ENCODE measurements around the gene KIF26B. TPM values are rescaled to one million over a fixed set of nuclear protein-coding genes. Genes with fewer than 3 reads are reported as not detected.

The KIF26B gene
- total and polyA plus RNA-seq, 8 donors: 0.15 to 3.2 (median 0.89) TPM; not detected in 1

DNA sequence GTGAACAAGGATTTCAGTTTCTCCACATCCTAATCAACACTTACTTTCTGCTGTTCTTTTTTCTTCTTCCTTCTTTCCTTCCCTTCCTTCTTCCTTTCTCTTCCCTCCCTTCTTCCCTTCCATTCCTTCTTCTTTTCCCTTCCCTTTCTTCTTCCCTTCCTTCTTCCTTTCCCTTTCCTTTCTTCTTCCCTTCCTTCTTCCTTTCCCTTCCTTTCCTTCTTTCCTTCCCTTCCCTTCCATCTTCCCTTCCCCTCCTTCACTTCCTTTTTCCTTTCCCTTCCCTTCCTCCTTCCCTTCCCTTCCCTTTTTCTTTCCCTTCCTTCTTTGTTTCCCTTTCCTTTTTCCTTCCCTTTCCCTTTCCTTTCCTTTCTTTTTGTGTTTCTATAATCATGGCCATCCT lies 115.3 kb downstream of the KIF26B start:
- intact Hi-C loops (cut with DNase I; ENCODE audit: low total_unique reads): no loop called here
- Histone ChIP-seq H3K36me3 (no peaks in the 10 kb centered on the region), H3K4me1 (no peaks in the 10 kb centered on the region), H3K9me3 (peaks cover 0 to 8% (median 2%) of the 10 kb centered on the region in 4 donors), H3K27me3 (no peaks in the 10 kb centered on the region), H3K27ac (no peak overlapping the region), H3K4me3 (no peak overlapping the region)
- TF ChIP-seq POLR2AphosphoS5 (IDR thresholded peaks at IDR 0.05) (no peak), EP300 (IDR thresholded peaks at IDR 0.05) (no peak), POLR2A (IDR thresholded peaks at IDR 0.05) (no peak)
- TF ChIP-seq, protein P1, sequence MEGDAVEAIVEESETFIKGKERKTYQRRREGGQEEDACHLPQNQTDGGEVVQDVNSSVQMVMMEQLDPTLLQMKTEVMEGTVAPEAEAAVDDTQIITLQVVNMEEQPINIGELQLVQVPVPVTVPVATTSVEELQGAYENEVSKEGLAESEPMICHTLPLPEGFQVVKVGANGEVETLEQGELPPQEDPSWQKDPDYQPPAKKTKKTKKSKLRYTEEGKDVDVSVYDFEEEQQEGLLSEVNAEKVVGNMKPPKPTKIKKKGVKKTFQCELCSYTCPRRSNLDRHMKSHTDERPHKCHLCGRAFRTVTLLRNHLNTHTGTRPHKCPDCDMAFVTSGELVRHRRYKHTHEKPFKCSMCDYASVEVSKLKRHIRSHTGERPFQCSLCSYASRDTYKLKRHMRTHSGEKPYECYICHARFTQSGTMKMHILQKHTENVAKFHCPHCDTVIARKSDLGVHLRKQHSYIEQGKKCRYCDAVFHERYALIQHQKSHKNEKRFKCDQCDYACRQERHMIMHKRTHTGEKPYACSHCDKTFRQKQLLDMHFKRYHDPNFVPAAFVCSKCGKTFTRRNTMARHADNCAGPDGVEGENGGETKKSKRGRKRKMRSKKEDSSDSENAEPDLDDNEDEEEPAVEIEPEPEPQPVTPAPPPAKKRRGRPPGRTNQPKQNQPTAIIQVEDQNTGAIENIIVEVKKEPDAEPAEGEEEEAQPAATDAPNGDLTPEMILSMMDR (IDR thresholded peaks at IDR 0.05): no peak
- DNase-seq: no peak

DNA sequence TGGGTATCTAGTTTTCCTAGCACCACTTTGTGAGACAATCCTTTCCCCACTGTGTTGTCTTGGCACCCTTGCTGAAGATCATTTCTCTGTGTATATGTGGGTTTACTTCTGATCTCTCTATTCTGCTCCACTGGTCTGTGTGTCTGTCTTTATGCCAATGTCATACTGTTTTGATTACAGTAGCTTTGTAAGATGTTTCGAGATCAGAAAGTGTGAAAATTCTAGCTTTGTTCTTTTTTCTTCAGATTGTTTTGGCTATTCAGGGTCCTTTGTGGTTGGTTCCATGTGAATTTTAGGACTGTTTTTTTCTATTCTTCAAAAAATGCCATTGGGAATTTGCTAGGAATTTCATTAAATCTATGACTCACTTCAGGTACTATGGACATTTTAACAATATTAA lies 116.2 kb downstream of the KIF26B start:
- DNase-seq: no peak
- no peak overlapping the region for H3K4me3 ChIP-seq
- H3K4me1 ChIP-seq: no peaks in the 10 kb centered on the region
- H3K27me3 ChIP-seq: no peaks in the 10 kb centered on the region
- no peak overlapping the region for H3K27ac ChIP-seq
- TF ChIP-seq, protein P1 (IDR thresholded peaks at IDR 0.05): no peak
- TF ChIP-seq POLR2A (IDR thresholded peaks at IDR 0.05) (no peak), POLR2AphosphoS5 (IDR thresholded peaks at IDR 0.05) (no peak), EP300 (IDR thresholded peaks at IDR 0.05) (no peak)
- WGBS, 5 donors: 93 to 100% (median 97%) methylated on average over 1 of the region's 1 CpG
- no peaks in the 10 kb centered on the region for H3K36me3 ChIP-seq
- peaks cover 0 to 8% (median 2%) of the 10 kb centered on the region in 4 donors for H3K9me3 ChIP-seq
- intact Hi-C loops (cut with DNase I; ENCODE audit: low total_unique reads): no loop called here

DNA sequence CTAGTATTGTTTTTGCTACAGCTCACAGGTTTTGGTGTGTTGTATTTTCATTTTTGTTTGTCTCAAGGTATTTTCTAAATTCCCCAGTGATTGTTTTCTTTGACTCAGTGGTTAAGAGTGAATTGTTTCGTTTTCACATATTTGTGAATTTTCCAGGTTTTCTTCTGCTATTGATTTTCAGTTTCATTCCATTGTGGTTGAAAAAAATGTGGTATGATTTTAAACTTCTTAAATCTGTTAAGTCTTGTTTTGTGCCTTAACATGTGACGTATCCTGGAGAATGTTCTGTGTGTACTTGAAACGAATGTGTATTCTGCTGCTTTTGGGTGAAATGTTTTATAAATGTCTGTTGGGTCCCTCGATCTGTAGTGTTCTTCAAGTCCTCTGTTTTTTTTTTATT lies 117.9 kb downstream of the KIF26B start:
- no peaks in the 10 kb centered on the region for H3K4me1 ChIP-seq
- DNase-seq: no peak
- no peaks in the 10 kb centered on the region for H3K27me3 ChIP-seq
- 75 to 88% (median 87%) methylated on average over 4 of the region's 4 CpGs for WGBS, 5 donors
- H3K9me3 ChIP-seq: peaks cover 0 to 8% (median 2%) of the 10 kb centered on the region in 4 donors
- no peak for TF ChIP-seq EP300 (IDR thresholded peaks at IDR 0.05)
- TF ChIP-seq, protein P1 (IDR thresholded peaks at IDR 0.05): no peak
- no peak for TF ChIP-seq POLR2AphosphoS5 (IDR thresholded peaks at IDR 0.05)
- no peak for TF ChIP-seq POLR2A (IDR thresholded peaks at IDR 0.05)
- H3K36me3 ChIP-seq: no peaks in the 10 kb centered on the region
- intact Hi-C loops (cut with DNase I; ENCODE audit: low total_unique reads): no loop called here
- no peak overlapping the region for H3K4me3 ChIP-seq
- no peak overlapping the region for H3K27ac ChIP-seq

DNA sequence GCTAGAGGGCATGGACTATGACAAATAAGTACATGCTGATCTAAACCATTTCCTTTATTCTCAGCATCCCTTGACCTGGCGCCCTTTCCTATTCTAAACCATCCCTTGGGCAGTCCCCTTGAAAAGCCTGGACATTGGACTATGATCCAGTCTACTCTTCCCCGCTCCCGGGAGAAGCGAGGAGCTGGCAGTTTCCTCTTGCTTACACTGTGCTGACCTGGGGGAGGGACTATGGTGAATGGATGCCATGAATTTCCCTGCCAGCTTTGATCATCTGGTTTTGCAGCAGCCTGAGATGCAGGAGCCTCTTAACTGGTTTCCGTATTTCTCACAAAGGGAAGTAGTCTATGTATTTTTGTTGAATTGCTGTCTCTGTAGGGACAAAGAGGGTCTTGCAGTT lies 121.7 kb downstream of the KIF26B start:
- no peaks in the 10 kb centered on the region for H3K9me3 ChIP-seq
- H3K27me3 ChIP-seq: no peaks in the 10 kb centered on the region
- no peak for TF ChIP-seq POLR2A (IDR thresholded peaks at IDR 0.05)
- TF ChIP-seq EP300 (IDR thresholded peaks at IDR 0.05): no peak
- TF ChIP-seq, protein P1 (IDR thresholded peaks at IDR 0.05): no peak
- no peak for TF ChIP-seq POLR2AphosphoS5 (IDR thresholded peaks at IDR 0.05)
- H3K4me3 ChIP-seq: no peak overlapping the region
- no peak overlapping the region for H3K27ac ChIP-seq
- H3K36me3 ChIP-seq: no peaks in the 10 kb centered on the region
- intact Hi-C loops (cut with DNase I; ENCODE audit: low total_unique reads): no loop called here
- DNase-seq: peak in 1 of 2 donors; percentile 23
- H3K4me1 ChIP-seq: no peaks in the 10 kb centered on the region
- 56 to 77% (median 64%) methylated on average over 5 of the region's 5 CpGs for WGBS, 5 donors

All from stomach (tissue), 9 donors.